Choroid plexus epithelial cell (primary cell): ENCODE data around the gene PCBP1.
"Not testable (repeated sequence)": the region's sequence is repeated elsewhere in the genome, so short reads cannot be mapped to it uniquely, and the experiment has no call there.

Experiments used
- DNase-seq: peaks from one replicate; pipeline ENCODE4 v3.0.0-alpha.2; 2010; ENCODE audit warnings: low read depth
- H3K4me3 ChIP-seq: 2 replicates; pipeline ENCODE4 v1.5.1; 2011; ENCODE audit warnings: low read depth, mild to moderate bottlenecking, control low read depth, low read length, moderate library complexity
- TF ChIP-seq, protein P1 (sequence below): conservative IDR thresholded peaks from 2 replicates; pipeline ENCODE4 v1.5.1; 2011; ENCODE audit warnings: low read depth, mild to moderate bottlenecking, control low read depth, inconsistent platforms, low read length, moderate library complexity

Gene PCBP1

DNA sequence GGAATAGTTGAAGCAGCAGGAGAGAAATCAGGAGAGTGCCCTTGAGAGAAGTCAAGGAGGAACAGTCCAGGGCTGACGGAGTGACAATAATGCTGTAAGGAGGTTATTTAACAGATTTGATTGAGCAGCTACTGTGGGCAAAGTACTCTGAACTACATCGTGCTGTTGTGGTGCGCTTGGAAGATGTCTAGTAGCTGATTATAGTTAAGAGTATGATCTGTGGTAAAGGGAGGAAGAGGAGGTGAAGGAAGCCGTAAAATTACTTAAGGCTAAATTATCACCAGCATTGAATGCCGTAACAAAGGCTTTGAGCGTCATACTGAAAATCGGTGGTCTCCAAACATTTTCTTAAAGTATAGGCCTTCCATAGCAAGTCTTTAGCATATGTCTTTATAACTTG, 4.5 kb downstream of the PCBP1 start:
- TF ChIP-seq, protein P1, sequence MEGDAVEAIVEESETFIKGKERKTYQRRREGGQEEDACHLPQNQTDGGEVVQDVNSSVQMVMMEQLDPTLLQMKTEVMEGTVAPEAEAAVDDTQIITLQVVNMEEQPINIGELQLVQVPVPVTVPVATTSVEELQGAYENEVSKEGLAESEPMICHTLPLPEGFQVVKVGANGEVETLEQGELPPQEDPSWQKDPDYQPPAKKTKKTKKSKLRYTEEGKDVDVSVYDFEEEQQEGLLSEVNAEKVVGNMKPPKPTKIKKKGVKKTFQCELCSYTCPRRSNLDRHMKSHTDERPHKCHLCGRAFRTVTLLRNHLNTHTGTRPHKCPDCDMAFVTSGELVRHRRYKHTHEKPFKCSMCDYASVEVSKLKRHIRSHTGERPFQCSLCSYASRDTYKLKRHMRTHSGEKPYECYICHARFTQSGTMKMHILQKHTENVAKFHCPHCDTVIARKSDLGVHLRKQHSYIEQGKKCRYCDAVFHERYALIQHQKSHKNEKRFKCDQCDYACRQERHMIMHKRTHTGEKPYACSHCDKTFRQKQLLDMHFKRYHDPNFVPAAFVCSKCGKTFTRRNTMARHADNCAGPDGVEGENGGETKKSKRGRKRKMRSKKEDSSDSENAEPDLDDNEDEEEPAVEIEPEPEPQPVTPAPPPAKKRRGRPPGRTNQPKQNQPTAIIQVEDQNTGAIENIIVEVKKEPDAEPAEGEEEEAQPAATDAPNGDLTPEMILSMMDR: no peak
- no peak overlapping the region for H3K4me3 ChIP-seq
- no peak for DNase-seq

DNA sequence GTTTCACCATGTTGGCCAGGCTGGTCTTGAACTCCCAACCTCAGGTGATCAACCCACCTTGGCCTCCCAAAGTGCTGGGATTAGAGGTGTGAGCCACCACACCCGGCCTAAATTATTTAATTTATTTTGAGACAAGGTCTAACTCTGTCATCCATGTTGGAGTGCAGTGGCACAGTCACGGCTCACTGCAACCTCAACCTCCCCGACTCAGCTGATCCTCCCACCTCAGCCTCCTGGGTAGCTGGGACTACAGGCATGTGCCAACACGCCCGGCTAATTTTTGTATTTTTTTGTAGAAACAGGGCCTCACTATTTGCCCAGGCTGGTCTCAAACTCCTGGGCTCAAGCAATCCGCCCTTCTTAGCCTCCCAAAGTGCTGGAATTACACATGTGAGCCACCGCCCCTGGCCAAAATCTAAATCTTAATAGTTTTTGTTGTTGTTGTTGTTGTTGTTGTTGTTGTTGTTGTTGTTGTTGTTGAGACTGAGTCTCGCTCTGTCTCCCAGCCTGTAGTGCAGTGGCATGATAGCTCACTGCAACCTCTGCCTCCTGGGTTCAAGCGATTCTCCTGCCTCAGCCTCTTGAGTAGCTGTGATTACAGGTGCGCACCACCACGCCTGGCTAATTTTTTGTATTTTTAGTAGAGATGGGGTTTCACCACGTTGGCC, 5.4 kb downstream of the PCBP1 start:
- not testable (repeated sequence) for DNase-seq, H3K4me3 ChIP-seq

DNA sequence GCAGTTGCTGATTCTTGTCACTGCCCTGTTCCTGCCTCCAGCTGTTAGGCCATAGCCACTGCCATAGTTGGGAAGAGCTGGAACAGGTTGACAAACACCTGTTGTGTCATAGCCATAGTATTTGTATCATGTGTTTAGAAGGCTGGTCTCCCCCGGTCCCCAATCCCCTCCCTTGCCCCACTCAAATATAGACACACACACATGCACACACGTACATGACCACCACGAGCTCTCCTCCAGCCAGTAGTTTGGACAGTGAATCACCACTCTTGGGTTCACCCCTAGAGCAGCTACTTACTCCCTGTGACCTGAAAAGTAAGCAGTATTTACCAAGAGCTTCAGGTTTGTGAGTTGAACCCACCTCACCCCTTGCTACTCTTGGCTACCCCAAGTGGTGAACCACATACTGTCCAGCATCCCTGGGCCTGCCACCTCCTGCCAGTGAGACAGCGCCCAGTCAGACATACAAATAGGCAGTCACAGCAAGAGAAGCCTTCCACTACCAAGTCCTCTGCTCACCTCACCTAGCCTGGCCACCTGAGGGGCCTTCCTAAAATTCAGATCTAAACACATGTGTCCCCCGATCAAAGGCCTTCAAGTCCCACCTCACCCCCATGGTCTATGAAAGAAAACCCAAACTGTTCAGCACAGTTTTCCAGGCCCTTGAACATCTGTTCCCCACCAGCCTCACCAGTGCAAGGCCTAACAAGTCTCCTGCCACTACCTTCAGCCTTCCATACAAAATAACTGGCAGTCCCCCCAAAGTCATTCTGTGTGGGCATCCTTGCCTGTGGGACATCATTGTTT, 7.1 kb downstream of the PCBP1 start:
- no peak for DNase-seq
- no peak overlapping the region for H3K4me3 ChIP-seq
- TF ChIP-seq, protein P1: no peak

DNA sequence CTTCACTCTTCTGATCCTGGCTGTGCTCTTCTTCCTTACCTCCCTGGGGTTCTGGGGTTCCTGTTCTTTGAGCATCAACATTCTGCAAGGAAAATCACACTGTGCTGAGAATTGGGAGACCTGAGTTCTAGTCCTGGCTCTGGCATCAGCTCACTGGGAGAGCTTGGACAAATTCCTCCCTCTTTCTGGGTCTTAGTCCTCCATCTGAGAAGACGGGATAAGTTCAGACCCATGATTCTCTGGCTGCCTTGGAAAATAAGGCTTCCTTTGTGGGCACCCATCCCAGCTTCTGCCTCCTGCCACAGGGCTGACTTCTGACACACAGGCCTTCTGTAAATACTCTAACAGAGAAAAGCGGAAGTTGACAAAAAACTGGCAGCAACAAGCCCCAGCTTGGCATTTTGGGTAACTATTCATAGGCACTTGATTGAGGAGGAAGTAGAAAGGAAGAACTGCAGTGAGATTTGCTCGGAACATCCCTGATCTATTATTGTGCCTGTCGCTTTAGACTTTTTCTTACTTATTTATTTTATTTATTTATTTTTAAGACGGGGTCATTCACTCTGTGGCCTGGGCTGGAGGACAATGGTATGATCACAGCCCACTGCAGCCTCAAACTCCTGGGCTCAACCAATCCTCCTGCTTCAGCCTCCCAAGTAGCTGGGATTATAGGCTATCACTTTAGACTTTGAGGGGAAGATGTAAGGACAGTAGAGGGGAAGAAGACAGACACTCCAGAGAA, 7.9 kb downstream of the PCBP1 start:
- DNase-seq: no peak
- H3K4me3 ChIP-seq: no peak overlapping the region
- TF ChIP-seq, protein P1: no peak

DNA sequence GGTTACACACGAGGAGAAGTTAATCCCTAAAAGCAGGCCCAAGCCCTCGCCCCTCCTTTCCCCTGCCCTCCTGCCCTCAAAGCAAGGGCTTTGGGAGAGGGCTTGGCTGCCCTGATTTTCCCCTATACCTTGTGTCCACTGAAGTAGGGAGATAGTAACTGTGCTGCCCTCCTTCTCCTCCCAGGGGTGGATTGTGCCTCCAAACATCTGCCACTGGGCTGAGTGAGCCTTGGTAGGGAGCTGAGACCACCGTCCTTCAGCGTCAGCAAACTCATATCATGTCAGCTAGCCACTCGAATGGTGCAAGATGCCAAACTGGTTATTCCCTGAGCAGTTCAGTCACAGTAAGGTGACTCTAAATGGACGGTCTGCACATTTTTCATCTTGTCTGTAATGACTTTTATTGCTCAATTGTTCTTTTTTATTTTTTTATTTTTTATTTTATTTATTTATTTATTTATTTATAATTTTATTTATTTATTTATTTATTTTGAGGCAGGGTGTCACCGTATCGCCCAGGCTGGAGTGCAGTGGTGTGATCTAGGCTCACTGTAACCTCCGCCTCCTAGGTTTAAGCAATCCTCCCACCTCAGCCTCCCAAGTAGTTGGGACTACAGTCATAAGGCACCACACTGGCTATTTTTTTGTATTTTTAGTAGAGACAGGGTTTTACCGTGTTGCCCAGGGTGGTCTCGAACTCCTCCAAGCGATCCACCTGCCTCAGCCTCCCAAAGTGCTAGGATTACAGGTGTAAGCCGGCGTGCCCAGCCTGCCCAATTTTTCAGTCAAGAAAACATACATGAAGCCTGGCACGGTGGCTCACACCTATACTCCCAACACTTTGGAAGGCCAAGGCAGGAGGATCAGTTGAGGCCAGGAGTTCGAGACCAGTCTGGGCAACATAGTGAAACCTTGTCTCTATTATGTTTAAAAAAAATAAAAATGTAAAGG, 8.7 kb downstream of the PCBP1 start:
- TF ChIP-seq, protein P1: no peak
- DNase-seq: no peak
- H3K4me3 ChIP-seq: no peak overlapping the region

DNA sequence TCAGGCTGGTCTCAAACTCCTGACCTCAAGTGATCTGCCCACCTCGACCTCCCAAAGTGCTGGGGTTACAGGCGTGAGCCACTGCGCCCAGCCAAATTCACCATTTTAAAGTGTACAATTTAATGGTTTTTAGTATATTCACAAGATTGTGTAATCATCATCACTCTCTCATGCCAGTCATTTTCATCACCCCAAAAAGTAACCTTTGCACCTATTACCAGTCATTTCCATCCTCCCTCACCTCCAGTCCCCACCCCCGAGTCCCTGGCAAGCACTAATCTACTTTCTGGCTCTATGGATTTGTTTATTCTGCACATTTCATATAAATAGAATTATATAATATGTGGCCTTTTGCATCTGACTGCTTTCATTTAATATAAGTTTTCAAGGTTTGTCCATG, 10.8 kb downstream of the PCBP1 start:
- H3K4me3 ChIP-seq: no peak overlapping the region
- no peak for DNase-seq
- TF ChIP-seq, protein P1: no peak
